ENCODE results near the gene SERPINA5.

SERPINA5 gene

GRCh38 chr14:94584591-94585280, 3.5 kb downstream of the SERPINA5 start:
- no peak overlapping the region for H3K4me3 ChIP-seq (replicated peaks; ENCODE audit: low read depth, low read length)
- no peak for DNase-seq (ENCODE audit: extremely low read depth, low read depth)
- no peak for TF ChIP-seq CTCF (IDR thresholded peaks at IDR 0.05; ENCODE audit: low read depth, low read length, missing control alignments)

- no peak for TF ChIP-seq CTCF (IDR thresholded peaks at IDR 0.05; ENCODE audit: low read depth, low read length, missing control alignments)
- DNase-seq (ENCODE audit: extremely low read depth, low read depth), result no peak
- H3K4me3 ChIP-seq (replicated peaks; ENCODE audit: low read depth, low read length), result no peak overlapping the region
These were observed 5.4 kb downstream of the SERPINA5 start for GRCh38 chr14:94586635-94587034.

GRCh38 chr14:94588311-94588710, 7.1 kb downstream of the SERPINA5 start:
- no peak for DNase-seq (ENCODE audit: extremely low read depth, low read depth)
- H3K4me3 ChIP-seq (replicated peaks; ENCODE audit: low read depth, low read length), result no peak overlapping the region
- TF ChIP-seq CTCF (IDR thresholded peaks at IDR 0.05; ENCODE audit: low read depth, low read length, missing control alignments), result no peak

GRCh38 chr14:94591073-94591472, 9.8 kb downstream of the SERPINA5 start:
- H3K4me3 ChIP-seq (replicated peaks; ENCODE audit: low read depth, low read length), result no peak overlapping the region
- TF ChIP-seq CTCF (IDR thresholded peaks at IDR 0.05; ENCODE audit: low read depth, low read length, missing control alignments), result no peak
- DNase-seq (ENCODE audit: extremely low read depth, low read depth), result no peak

GRCh38 chr14:94591871-94592270, 10.6 kb downstream of the SERPINA5 start:
- H3K4me3 ChIP-seq (replicated peaks; ENCODE audit: low read depth, low read length), result no peak overlapping the region
- TF ChIP-seq CTCF (IDR thresholded peaks at IDR 0.05; ENCODE audit: low read depth, low read length, missing control alignments), result no peak
- no peak for DNase-seq (ENCODE audit: extremely low read depth, low read depth)

- TF ChIP-seq CTCF (IDR thresholded peaks at IDR 0.05; ENCODE audit: low read depth, low read length, missing control alignments), result no peak
- H3K4me3 ChIP-seq (replicated peaks; ENCODE audit: low read depth, low read length), result no peak overlapping the region
- DNase-seq (ENCODE audit: extremely low read depth, low read depth), result no peak
These were observed 11.2 kb downstream of the SERPINA5 start for GRCh38 chr14:94592457-94592856.

GRCh38 chr14:94593376-94593748, 12.1 kb downstream of the SERPINA5 start:
- no peak for TF ChIP-seq CTCF (IDR thresholded peaks at IDR 0.05; ENCODE audit: low read depth, low read length, missing control alignments)
- DNase-seq (ENCODE audit: extremely low read depth, low read depth), result no peak
- H3K4me3 ChIP-seq (replicated peaks; ENCODE audit: low read depth, low read length), result no peak overlapping the region

All from HFF-Myc (cell line).